PC-3 (cell line): Measurements from ENCODE around the gene CD6. TPM values are rescaled to one million over a fixed set of nuclear protein-coding genes. Genes with fewer than 3 reads are reported as not detected.

Experiments used
- ATAC-seq: fragments of 200-7000 bp; cut with Tn5 transposase; 2 replicates; pipeline ENCODE4 v1.9.1; 2020; ENCODE audit warnings: mild to moderate bottlenecking, moderate library complexity
- BruUV-seq: library from RNA; stranded (reverse); fragments of 400-500 nt; replicated peaks from 2 replicates; lab custom pipeline; 2021; lab: Mats Ljungman, UMichigan
- CTCF ChIA-PET: fragments of 300-600 bp; sonication (Branson Sonifier 250); formaldehyde crosslinking; loops from one replicate; lab custom pipeline; 2022; ENCODE audit warnings: antibody characterized with exemption; lab: Charles Lee
- POLR2A ChIA-PET: fragments of 300-600 bp; sonication (Branson Sonifier 250); formaldehyde crosslinking; loops from one replicate; lab custom pipeline; 2022; ENCODE audit warnings: antibody characterized with exemption; ENCODE audit not compliant: unreplicated experiment; lab: Charles Lee
- DNase-seq: peaks from one replicate; pipeline ENCODE4 v3.0.0-alpha.2; 2015
- H2AFZ ChIP-seq: fragments of 300-600 bp; sonication (generic); 2 replicates; pipeline ENCODE4 v1.6.0; 2016; ENCODE audit warnings: antibody characterized with exemption, low read length
- H3F3A ChIP-seq: fragments of 300-600 bp; sonication (generic); one replicate; pipeline ENCODE4 v1.6.0; 2017; ENCODE audit warnings: antibody characterized with exemption, low read length, control low read depth, mild to moderate bottlenecking; ENCODE audit not compliant: unreplicated experiment
- H3K27ac ChIP-seq: fragments of 300-600 bp; sonication (generic); 2 replicates; pipeline ENCODE4 v1.5.1; 2016; ENCODE audit warnings: mild to moderate bottlenecking, low read length
- H3K27me3 ChIP-seq: fragments of 300-600 bp; sonication (generic); 2 replicates; pipeline ENCODE4 v1.6.1; 2016; ENCODE audit warnings: low read length, mixed read lengths
- H3K36me3 ChIP-seq: fragments of 300-600 bp; sonication (generic); 2 replicates; pipeline ENCODE4 v1.6.1; 2016; ENCODE audit warnings: low read depth, mixed run types, low read length, mixed read lengths
- H3K4me1 ChIP-seq: fragments of 300-600 bp; sonication (generic); 2 replicates; pipeline ENCODE4 v1.5.1; 2016; ENCODE audit warnings: low read length; ENCODE audit not compliant: insufficient read depth
- H3K4me2 ChIP-seq: fragments of 300-600 bp; sonication (generic); 2 replicates; pipeline ENCODE4 v1.6.0; 2016; ENCODE audit warnings: low read length
- H3K4me3 ChIP-seq: fragments of 300-600 bp; sonication (generic); 2 replicates; pipeline ENCODE4 v1.5.1; 2016; ENCODE audit warnings: mild to moderate bottlenecking, low read length, mixed read lengths
- H3K79me2 ChIP-seq: fragments of 300-600 bp; sonication (generic); 2 replicates; pipeline ENCODE4 v1.6.1; 2017; ENCODE audit warnings: low read length, mixed read lengths
- H3K9ac ChIP-seq: fragments of 300-600 bp; sonication (generic); 2 replicates; pipeline ENCODE4 v1.6.0; 2016; ENCODE audit warnings: mild to moderate bottlenecking, low read length
- H3K9me2 ChIP-seq: fragments of 300-600 bp; sonication (generic); replicated peaks from 2 replicates; pipeline ENCODE4 v1.6.1; 2016; ENCODE audit warnings: mixed run types, low read length, mixed read lengths
- H3K9me3 ChIP-seq: fragments of 300-600 bp; sonication (generic); 2 replicates; pipeline ENCODE4 v1.6.1; 2016; ENCODE audit warnings: low read length, mixed read lengths
- H4K20me1 ChIP-seq: fragments of 300-600 bp; sonication (generic); 2 replicates; pipeline ENCODE4 v1.6.1; 2016; ENCODE audit warnings: low read length, mixed read lengths
- EZH2 ChIP-seq: fragments of 300-600 bp; sonication (generic); IDR thresholded peaks from one replicate; pipeline ENCODE4 v1.6.1; 2017; ENCODE audit warnings: antibody characterized with exemption, mild to moderate bottlenecking, low read length; ENCODE audit not compliant: unreplicated experiment
- EZH2phosphoT487 ChIP-seq: fragments of 300-600 bp; sonication (generic); IDR thresholded peaks from 2 replicates; pipeline ENCODE4 v1.6.1; 2018; ENCODE audit warnings: mild to moderate bottlenecking, antibody characterized with exemption, low read length, borderline replicate concordance
- intact Hi-C: fragments of 100-400 bp; cut with micrococcal nuclease; formaldehyde crosslinking; loops from 2 replicates; pipeline ENCODE4 v1.9.0; 2023
- total RNA-seq: library from RNA; depleted of rRNA; stranded (reverse); fragments of >200 nt; gene quantifications from 2 replicates; pipeline ENCODE4 v1.2.3, GENCODE V29; 2014
- TF ChIP-seq, protein P1 (sequence below): fragments of 300-600 bp; sonication (generic); conservative IDR thresholded peaks from 2 replicates; pipeline ENCODE4 v1.5.1; 2017; ENCODE audit warnings: antibody characterized with exemption, low read depth, mild to moderate bottlenecking, low read length

The CD6 gene
- total RNA-seq, 1 experiment from 2014 or later, result not detected

DNA sequence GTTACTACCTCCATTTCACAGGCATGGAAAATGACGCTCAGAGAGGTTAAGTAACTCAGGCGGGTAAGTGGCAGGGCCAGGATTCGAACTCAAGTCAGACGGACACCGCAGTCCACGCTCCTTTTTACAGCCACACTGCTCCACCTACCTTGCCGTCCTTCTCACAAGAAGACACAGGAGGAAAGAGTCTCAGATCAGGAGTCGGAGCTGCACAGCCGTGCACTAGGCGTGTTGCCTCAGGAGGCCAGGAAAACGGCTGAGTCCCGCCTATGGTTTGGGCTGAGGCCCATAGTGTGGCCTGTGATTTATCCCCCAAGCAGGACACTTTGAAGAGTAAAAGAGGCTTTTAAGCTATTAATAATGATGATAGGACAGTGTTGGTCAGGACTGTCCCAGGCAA is 86.1 kb downstream of the CD6 start:
- H3K4me1 ChIP-seq, result peaks cover 14% of the 10 kb centered on the region
- no peaks in the 10 kb centered on the region for H3K36me3 ChIP-seq
- peaks cover 7% of the 10 kb centered on the region; the same call in 1 of the 2 replicates for H3K27me3 ChIP-seq
- no peak for ATAC-seq
- POLR2A ChIA-PET, result no interaction called here
- BruUV-seq, result no TSS peak
- no peaks in the 10 kb centered on the region for H3K79me2 ChIP-seq
- H3K4me3 ChIP-seq, result no peak overlapping the region
- no peaks in the 10 kb centered on the region for H3F3A ChIP-seq
- no peak for DNase-seq
- no peak for TF ChIP-seq EZH2
- no peak for TF ChIP-seq EZH2phosphoT487
- TF ChIP-seq, protein P1, sequence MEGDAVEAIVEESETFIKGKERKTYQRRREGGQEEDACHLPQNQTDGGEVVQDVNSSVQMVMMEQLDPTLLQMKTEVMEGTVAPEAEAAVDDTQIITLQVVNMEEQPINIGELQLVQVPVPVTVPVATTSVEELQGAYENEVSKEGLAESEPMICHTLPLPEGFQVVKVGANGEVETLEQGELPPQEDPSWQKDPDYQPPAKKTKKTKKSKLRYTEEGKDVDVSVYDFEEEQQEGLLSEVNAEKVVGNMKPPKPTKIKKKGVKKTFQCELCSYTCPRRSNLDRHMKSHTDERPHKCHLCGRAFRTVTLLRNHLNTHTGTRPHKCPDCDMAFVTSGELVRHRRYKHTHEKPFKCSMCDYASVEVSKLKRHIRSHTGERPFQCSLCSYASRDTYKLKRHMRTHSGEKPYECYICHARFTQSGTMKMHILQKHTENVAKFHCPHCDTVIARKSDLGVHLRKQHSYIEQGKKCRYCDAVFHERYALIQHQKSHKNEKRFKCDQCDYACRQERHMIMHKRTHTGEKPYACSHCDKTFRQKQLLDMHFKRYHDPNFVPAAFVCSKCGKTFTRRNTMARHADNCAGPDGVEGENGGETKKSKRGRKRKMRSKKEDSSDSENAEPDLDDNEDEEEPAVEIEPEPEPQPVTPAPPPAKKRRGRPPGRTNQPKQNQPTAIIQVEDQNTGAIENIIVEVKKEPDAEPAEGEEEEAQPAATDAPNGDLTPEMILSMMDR, result no peak
- no peak overlapping the region for H3K27ac ChIP-seq
- no peak overlapping the region for H3K4me2 ChIP-seq
- no peaks in the 10 kb centered on the region for H3K9me2 ChIP-seq
- no peaks in the 10 kb centered on the region for H4K20me1 ChIP-seq
- no peaks in the 10 kb centered on the region for H3K9me3 ChIP-seq
- CTCF ChIA-PET, result no interaction called here
- H3K9ac ChIP-seq, result no peak overlapping the region
- no peak overlapping the region for H2AFZ ChIP-seq
- intact Hi-C loops, result no loop called here

DNA sequence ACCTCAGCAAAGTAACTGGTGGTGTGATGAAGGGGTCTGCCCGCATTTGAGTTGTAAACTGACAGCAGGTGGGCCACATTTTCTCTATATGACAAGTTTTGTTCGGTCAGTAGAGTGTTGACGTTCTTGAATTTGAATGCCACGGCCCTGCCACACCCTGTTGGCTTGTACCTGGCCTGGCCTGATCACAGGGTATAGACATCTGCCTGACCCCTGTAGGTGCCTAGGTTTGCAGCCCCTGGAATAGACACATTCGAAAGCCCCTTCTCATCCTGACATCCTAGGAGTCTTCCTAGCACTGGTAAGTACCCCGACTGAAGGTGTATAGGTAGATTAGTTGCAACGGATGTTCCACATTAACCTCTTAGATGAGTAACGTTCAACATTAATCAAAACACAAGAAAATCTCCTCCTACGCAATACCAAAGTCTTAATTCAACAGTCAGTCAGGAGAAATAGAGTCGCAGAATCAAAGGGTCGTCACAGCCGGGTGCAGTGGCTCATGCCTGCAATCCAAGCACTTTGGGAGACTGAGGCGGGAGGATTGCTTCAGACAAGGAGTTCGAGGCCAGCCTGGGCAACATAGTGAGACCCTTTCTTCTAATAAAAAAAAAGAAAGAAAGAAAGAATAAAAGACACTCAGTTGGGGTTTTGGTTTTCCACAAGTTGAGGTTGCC is 87.2 kb downstream of the CD6 start:
- Histone ChIP-seq H3K9me2 (no peaks in the 10 kb centered on the region), H3K27me3 (no peaks in the 10 kb centered on the region), H3K4me1 (peaks cover 14% of the 10 kb centered on the region), H2AFZ (no peak overlapping the region), H3K4me3 (no peak overlapping the region), H3K9me3 (no peaks in the 10 kb centered on the region), H3K36me3 (no peaks in the 10 kb centered on the region), H3K27ac (no peak overlapping the region), H3K79me2 (no peaks in the 10 kb centered on the region), H3F3A (no peaks in the 10 kb centered on the region), H3K9ac (no peak overlapping the region), H3K4me2 (no peak overlapping the region), H4K20me1 (no peaks in the 10 kb centered on the region)
- ChIA-PET POLR2A (no interaction called here), CTCF (no interaction called here)
- TF ChIP-seq, protein P1, result no peak
- no peak for TF ChIP-seq EZH2phosphoT487
- no peak for TF ChIP-seq EZH2
- intact Hi-C loops, result no loop called here
- no peak for DNase-seq
- no peak for ATAC-seq
- no TSS peak for BruUV-seq

DNA sequence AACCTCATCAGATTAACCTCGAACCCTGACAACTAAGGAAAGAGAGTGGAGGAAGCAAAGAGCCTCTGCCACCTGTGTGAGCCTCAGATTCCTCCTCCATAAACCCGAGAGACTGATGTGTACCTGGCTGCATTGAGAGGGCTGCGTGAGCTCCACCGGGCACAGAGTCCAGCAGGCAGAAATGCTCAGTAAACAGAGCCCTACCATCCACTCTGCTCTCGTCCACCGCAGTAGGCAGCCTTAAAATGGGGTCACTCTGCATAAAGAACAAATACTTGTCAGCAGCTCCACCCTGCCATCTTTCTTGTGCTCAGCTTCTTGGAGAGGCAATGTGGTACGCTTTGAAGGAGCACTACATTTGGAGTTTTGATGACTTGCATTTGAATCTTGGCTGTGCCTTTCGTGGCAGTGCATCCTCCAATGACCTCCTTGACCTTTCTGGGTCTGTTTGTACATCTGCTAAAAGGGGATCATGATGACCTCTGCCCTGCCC is 87.8 kb downstream of the CD6 start:
- ATAC-seq, result no peak
- Histone ChIP-seq H3K4me1 (peaks cover 14% of the 10 kb centered on the region), H3K27ac (no peak overlapping the region), H3K4me2 (no peak overlapping the region), H3K27me3 (no peaks in the 10 kb centered on the region), H3K9me2 (no peaks in the 10 kb centered on the region), H3K36me3 (no peaks in the 10 kb centered on the region), H2AFZ (no peak overlapping the region), H3K4me3 (no peak overlapping the region), H4K20me1 (no peaks in the 10 kb centered on the region), H3K79me2 (no peaks in the 10 kb centered on the region), H3K9me3 (no peaks in the 10 kb centered on the region), H3F3A (no peaks in the 10 kb centered on the region), H3K9ac (no peak overlapping the region)
- ChIA-PET CTCF (no interaction called here), POLR2A (no interaction called here)
- DNase-seq, result no peak
- no TSS peak for BruUV-seq
- intact Hi-C loops, result no loop called here
- TF ChIP-seq EZH2 (no peak), EZH2phosphoT487 (no peak)
- TF ChIP-seq, protein P1, result no peak
